ENCODE measurements around the gene SOS2.
"Not testable (repeated sequence)": the region's sequence is repeated elsewhere in the genome, so short reads cannot be mapped to it uniquely, and the experiment has no call there.

Gene SOS2

DNA sequence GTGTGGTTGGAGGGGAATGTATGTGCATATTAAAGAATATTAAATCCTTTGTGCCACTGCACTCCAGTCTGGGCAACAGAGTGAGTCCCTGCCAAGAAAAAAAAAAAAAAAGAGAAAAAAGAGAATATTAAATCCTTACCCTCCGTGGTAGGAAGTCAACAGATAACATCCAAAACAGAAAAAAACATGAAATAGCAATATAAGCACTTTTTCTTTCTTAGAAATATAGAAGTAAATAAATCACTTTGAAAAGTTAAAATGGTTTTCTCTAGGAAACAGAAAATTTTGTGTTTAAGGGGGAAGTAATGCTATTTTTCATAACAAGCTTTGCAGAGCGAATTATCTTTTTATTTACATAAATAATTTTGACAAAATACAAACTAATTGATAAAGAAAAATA lies 17.6 kb downstream of the SOS2 start:
- Histone ChIP-seq H3K27me3 (ENCODE audit: low read depth) (no peaks in the 10 kb centered on the region), H3K4me3 (no peak overlapping the region), H3K9me3 (no peaks in the 10 kb centered on the region), H3K4me1 (peaks cover 12% of the 10 kb centered on the region), H3K36me3 (replicated peaks) (peaks cover 5% of the 10 kb centered on the region)
- in situ Hi-C loops (cut with MboI; ENCODE audit: low sequenced_read_pairs): no loop called here
- DNase-seq (ENCODE audit: low spot score in 2 of 2): no peak

DNA sequence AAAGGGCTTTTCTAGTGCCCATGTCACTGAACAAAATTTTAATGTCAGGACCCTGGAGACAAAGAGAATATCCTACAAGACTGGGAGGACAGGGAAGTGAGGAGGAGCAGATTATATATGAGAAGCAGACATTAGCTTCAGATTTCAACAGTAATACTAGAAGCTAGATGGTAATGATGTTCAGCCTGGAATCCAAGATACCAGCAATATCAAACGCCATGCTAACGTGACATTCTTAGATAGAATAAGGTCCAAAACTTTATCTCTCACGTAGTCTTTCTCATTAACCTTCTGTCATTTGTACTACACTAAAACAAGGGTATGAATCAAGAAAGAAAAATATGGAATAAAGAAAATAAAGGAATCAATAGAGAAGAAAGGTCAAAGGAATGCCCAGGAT lies 18.7 kb downstream of the SOS2 start:
- Histone ChIP-seq H3K27me3 (ENCODE audit: low read depth) (no peaks in the 10 kb centered on the region), H3K9me3 (no peaks in the 10 kb centered on the region), H3K36me3 (replicated peaks) (peaks cover 5% of the 10 kb centered on the region), H3K4me3 (no peak overlapping the region), H3K4me1 (peaks cover 12% of the 10 kb centered on the region)
- no peak for DNase-seq (ENCODE audit: low spot score in 2 of 2)
- in situ Hi-C loops (cut with MboI; ENCODE audit: low sequenced_read_pairs): no loop called here

DNA sequence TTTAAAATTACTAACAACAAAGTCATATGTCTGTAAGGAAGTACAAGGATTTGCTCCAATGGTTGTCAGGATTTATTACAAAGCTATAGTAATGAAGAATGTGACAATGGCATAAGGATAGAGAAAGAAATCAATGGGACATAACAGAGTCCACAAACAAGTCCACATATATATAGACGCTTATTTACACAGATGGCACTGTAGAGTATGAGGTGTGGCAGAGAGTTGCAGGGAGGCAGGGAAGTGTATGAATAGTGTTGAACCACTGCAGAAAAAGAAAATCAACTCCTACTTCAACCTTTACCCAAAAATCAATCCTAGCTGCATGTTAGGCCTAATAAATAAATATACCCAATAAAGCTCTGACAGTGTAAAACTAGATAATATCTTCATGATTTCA lies 21.3 kb downstream of the SOS2 start:
- H3K36me3 ChIP-seq (replicated peaks): peaks cover 5% of the 10 kb centered on the region
- no peak for DNase-seq (ENCODE audit: low spot score in 2 of 2)
- H3K27me3 ChIP-seq (ENCODE audit: low read depth): no peaks in the 10 kb centered on the region; the same call in 1 of the 2 replicates
- H3K9me3 ChIP-seq: no peaks in the 10 kb centered on the region
- H3K4me1 ChIP-seq: peaks cover 5% of the 10 kb centered on the region; the same call in 1 of the 2 replicates
- in situ Hi-C loops (cut with MboI; ENCODE audit: low sequenced_read_pairs): no loop called here
- H3K4me3 ChIP-seq: no peak overlapping the region

DNA sequence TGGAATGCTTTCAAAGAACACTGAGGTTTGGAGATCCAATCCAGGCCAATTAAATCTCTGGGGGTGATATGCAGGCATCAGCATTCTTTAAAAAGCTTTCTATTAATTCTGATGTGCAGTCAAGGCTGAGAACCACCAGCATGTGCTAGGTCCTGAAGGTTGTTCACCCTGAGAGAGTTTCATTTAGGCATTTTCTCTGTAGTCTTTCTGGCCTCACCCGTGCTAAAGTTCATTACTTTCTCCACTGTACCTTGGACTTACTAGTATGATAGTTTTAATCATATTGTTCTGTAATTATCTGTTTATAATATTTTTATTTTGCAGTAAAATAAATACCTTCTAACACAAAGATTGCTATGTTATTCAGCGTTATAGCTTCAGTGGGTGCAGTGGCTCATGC lies 32.9 kb downstream of the SOS2 start:
- Histone ChIP-seq H3K9me3 (no peaks in the 10 kb centered on the region), H3K27me3 (ENCODE audit: low read depth) (no peaks in the 10 kb centered on the region), H3K4me3 (no peak overlapping the region), H3K36me3 (replicated peaks) (peaks cover 5% of the 10 kb centered on the region; the same call in 1 of the 2 replicates), H3K4me1 (no peaks in the 10 kb centered on the region)
- in situ Hi-C loops (cut with MboI; ENCODE audit: low sequenced_read_pairs): no loop called here
- no peak for DNase-seq (ENCODE audit: low spot score in 2 of 2)

DNA sequence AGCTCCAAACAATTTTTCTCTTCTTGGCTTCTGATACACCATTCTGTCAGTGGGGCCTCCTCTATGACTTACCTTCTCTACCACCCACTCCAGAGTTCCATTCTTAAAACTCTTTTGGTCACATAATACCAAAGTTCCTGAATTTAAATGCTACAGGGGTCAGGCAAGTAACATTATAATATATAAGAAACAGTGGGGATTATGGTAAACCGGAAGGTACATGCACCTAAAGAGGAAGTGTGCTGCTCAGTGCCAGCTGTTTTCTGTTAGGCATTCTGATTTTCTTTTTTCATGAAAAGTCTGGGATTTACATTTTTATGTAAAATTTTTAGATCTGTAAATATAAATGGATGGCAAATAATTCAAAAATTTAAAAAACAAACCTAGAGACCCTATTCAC lies 39.9 kb downstream of the SOS2 start:
- no peak for DNase-seq (ENCODE audit: low spot score in 2 of 2)
- H3K36me3 ChIP-seq (replicated peaks): peaks cover 3% of the 10 kb centered on the region; the same call in 1 of the 2 replicates
- H3K9me3 ChIP-seq: no peaks in the 10 kb centered on the region

DNA sequence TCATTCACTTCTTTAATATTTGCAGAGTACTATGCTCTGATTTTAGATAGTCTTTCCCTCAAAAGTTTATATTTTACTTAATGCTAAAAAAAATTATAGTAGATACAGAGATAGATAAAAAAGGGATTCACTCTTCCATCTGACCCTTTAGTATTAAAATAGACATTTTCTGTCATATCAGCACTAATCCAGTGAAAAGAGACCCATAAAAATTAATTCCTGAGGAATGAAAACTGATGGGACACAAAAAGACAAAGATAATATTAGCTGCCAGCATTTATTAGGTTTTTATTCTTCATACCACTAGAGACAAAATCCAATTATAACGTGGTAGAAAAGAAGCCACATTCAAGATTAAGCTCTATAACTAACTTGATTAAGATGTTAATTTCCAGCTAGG lies 45.3 kb downstream of the SOS2 start:
- DNase-seq (ENCODE audit: low spot score in 2 of 2): no peak
- H3K36me3 ChIP-seq (replicated peaks): peaks cover 3% of the 10 kb centered on the region; the same call in 1 of the 2 replicates

More for the DNA sequence above, 39.9 kb downstream of the SOS2 start:
- H3K27me3 ChIP-seq (ENCODE audit: low read depth): no peaks in the 10 kb centered on the region
- no peak overlapping the region for H3K4me3 ChIP-seq
- H3K4me1 ChIP-seq: peaks cover 3% of the 10 kb centered on the region; the same call in 1 of the 2 replicates
- in situ Hi-C loops (cut with MboI; ENCODE audit: low sequenced_read_pairs): no loop called here

DNA sequence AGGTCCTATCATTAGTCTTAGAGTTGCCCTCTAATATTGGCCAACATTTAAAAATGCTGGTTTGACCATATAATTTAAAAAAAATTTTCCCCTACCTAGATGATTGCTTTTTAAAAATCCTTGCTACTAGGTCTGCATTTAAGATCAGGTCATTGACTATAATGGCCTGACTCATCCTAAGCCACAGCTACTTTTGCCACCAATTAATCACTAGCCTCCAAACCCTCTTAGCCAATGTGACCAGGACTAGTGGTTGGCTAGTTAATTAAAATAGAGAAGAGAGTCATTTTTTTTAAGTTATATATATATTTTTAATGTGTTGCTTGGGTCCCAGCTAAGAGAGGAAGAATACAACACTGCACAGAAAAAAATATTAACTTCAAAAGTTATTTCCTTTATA lies 57.5 kb downstream of the SOS2 start:
- in situ Hi-C loops (cut with MboI; ENCODE audit: low sequenced_read_pairs): no loop called here
- no peaks in the 10 kb centered on the region for H3K9me3 ChIP-seq
- H3K4me3 ChIP-seq: no peak overlapping the region
- H3K4me1 ChIP-seq: no peaks in the 10 kb centered on the region
- no peak for DNase-seq (ENCODE audit: low spot score in 2 of 2)
- no peaks in the 10 kb centered on the region for H3K36me3 ChIP-seq (replicated peaks)
- no peaks in the 10 kb centered on the region for H3K27me3 ChIP-seq (ENCODE audit: low read depth)

More for the DNA sequence above, 45.3 kb downstream of the SOS2 start:
- H3K9me3 ChIP-seq: no peaks in the 10 kb centered on the region
- H3K27me3 ChIP-seq (ENCODE audit: low read depth): no peaks in the 10 kb centered on the region
- H3K4me3 ChIP-seq: no peak overlapping the region
- peaks cover 7% of the 10 kb centered on the region; the same call in 1 of the 2 replicates for H3K4me1 ChIP-seq
- in situ Hi-C loops (cut with MboI; ENCODE audit: low sequenced_read_pairs): no loop called here

DNA sequence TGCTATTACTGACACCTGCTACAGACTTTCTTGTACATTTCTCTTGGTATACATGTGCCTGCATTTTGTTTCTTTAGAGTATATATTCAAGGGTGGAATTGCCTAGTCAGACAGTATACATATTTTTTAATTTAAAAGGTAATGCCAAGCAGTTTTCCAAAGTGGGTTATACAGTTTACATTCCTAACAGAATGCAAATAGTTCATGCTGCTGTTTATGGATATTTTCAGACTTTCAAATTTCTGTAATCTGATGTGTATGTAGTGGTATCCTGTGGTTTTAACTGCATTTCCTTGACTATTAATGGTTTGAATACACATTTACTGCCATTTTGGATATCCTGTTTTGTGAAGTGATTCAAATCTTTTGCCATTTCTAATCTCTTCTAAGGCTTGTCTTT lies 59.5 kb downstream of the SOS2 start:
- peaks cover 4% of the 10 kb centered on the region for H3K4me1 ChIP-seq
- H3K4me3 ChIP-seq: no peak overlapping the region
- H3K27me3 ChIP-seq (ENCODE audit: low read depth): no peaks in the 10 kb centered on the region
- H3K9me3 ChIP-seq: no peaks in the 10 kb centered on the region
- H3K36me3 ChIP-seq (replicated peaks): no peaks in the 10 kb centered on the region
- no peak for DNase-seq (ENCODE audit: low spot score in 2 of 2)
- in situ Hi-C loops (cut with MboI; ENCODE audit: low sequenced_read_pairs): no loop called here

DNA sequence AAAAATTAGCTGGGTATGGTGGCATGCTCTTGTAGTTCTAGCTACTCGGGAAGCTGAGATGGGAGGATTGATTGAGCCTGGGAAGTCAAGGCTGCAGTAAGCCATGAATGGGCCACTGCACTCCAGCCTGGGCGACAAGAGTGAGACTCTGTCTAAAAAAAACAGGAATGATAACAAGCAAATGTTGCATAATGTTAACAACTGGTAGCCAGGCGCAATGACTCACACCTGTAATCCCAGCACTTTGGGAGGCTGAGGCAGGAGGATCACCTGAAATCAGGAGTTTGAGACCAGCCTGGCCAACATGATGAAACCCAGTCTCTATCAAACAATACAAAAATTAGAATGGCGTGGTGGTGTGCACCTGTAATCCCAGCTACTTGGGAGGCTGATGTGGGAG lies 64.0 kb downstream of the SOS2 start:
- H3K27me3 ChIP-seq (ENCODE audit: low read depth); in situ Hi-C loops (cut with MboI; ENCODE audit: low sequenced_read_pairs); H3K36me3 ChIP-seq (replicated peaks); H3K9me3 ChIP-seq; H3K4me1 ChIP-seq; H3K4me3 ChIP-seq; DNase-seq (ENCODE audit: low spot score in 2 of 2): not testable (repeated sequence)

DNA sequence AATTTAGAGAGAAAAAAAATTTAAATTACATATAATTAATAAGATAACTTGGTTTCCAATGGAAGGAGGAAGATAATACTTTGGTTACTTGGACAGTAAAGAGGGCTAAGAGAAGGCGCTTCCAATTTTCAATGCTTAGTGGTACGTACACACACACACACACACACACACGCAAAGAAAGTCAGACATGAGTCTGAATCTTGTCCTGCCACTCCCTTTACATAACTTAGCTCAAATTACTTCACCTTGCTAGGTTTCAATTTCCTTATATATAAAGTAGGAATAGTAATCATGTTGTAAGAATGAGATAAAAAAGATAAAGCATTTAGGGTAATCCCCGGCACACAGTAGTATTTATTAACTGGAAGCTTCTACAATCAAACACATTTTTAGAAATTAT lies 75.3 kb downstream of the SOS2 start:
- Histone ChIP-seq H3K4me3 (no peak overlapping the region), H3K27me3 (ENCODE audit: low read depth) (no peaks in the 10 kb centered on the region), H3K9me3 (no peaks in the 10 kb centered on the region), H3K4me1 (no peaks in the 10 kb centered on the region; the same call in 1 of the 2 replicates), H3K36me3 (replicated peaks) (peaks cover 10% of the 10 kb centered on the region; the same call in 1 of the 2 replicates)
- no peak for DNase-seq (ENCODE audit: low spot score in 2 of 2)
- in situ Hi-C loops (cut with MboI; ENCODE audit: low sequenced_read_pairs): no loop called here

DNA sequence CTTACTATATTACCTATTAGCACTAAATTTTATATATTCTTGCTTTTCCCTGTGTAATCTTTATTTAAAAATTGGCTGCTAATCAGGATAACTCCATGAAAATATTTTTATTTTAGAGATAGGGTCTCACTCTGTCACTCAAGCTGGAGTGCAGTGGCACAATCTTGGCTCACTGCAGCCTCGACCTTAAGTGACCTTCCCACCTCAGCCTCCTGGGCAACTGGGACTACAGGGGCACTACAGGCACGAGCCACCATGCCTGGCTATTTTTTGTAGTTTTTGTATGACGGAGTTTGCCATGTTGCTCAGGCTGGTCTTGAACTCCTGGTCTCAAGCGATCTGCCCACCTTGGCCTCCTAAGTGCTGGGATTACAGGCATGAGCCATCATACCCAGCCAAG lies 82.6 kb downstream of the SOS2 start:
- Histone ChIP-seq H3K36me3 (replicated peaks) (peaks cover 6% of the 10 kb centered on the region), H3K9me3 (no peaks in the 10 kb centered on the region), H3K27me3 (ENCODE audit: low read depth) (no peaks in the 10 kb centered on the region), H3K4me1 (no peaks in the 10 kb centered on the region), H3K4me3 (no peak overlapping the region)
- DNase-seq (ENCODE audit: low spot score in 2 of 2): no peak
- in situ Hi-C loops (cut with MboI; ENCODE audit: low sequenced_read_pairs): no loop called here

DNA sequence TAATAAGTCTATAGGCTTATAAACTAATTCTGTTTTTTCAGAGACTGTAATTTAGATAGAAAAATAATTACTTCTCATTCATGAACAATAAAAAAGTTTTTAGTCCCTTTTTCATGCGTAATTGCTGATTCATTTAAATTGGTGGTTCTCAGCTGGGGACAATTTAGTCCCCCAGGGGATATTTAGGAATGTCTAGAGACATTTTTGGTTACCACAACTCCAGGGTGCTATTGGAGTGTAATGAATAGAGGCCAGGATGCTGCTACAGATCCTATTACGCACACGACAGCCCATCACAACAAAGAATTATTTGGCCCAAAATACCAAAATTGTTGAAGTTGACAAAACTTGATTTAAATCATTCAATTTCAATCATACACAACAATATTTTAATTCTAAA lies 92.2 kb downstream of the SOS2 start:
- H3K4me1 ChIP-seq: no peaks in the 10 kb centered on the region; the same call in 1 of the 2 replicates
- in situ Hi-C loops (cut with MboI; ENCODE audit: low sequenced_read_pairs): no loop called here
- H3K27me3 ChIP-seq (ENCODE audit: low read depth): no peaks in the 10 kb centered on the region
- no peaks in the 10 kb centered on the region for H3K36me3 ChIP-seq (replicated peaks)
- no peaks in the 10 kb centered on the region for H3K9me3 ChIP-seq
- DNase-seq (ENCODE audit: low spot score in 2 of 2): peak; percentile 20 to 25
- H3K4me3 ChIP-seq: no peak overlapping the region

DNA sequence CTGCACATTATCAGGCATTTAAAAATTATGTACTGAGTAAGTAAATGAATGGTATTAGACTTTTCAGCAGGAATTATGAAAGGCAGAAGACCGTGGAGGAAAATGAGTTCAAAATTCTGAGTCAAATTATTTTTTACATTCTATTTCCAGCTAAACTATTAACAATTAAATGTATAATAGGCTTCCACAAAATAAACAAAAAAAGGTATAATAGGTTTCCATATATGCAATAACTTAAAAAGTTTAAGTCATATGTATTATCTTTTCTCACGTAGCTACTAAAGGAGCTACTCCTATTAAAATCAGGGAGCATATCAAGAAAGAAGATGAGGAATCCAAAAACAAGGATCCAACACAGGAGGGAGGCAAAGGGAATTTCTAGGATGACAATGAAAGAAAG lies 103.6 kb downstream of the SOS2 start:
- H3K4me3 ChIP-seq: no peak overlapping the region
- H3K4me1 ChIP-seq: no peaks in the 10 kb centered on the region
- no peak for DNase-seq (ENCODE audit: low spot score in 2 of 2)
- no peaks in the 10 kb centered on the region; the same call in 1 of the 2 replicates for H3K36me3 ChIP-seq (replicated peaks)
- in situ Hi-C loops (cut with MboI; ENCODE audit: low sequenced_read_pairs): no loop called here
- H3K9me3 ChIP-seq: no peaks in the 10 kb centered on the region
- no peaks in the 10 kb centered on the region for H3K27me3 ChIP-seq (ENCODE audit: low read depth)

DNA sequence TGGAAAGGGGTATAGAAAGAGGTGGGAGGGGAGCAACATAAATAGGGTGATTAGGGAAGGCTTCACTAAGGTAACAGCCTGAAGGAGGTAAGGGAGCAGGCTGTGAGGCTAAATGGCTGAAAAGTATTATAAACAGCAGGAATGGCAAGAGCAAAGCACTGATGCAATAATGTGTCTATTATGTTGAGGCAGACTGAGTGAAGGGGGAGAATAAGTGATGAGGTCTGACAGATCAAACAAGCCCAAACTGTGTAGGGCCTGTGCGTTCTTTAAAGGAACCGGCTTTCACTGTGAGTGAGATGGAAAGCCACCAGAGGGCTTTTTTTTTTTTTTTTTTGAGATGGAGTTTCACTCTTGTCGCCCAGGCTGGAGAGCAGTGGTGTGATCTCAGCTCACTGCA lies 108.3 kb downstream of the SOS2 start:
- in situ Hi-C loops (cut with MboI; ENCODE audit: low sequenced_read_pairs): no loop called here
- no peaks in the 10 kb centered on the region for H3K36me3 ChIP-seq (replicated peaks)

DNA sequence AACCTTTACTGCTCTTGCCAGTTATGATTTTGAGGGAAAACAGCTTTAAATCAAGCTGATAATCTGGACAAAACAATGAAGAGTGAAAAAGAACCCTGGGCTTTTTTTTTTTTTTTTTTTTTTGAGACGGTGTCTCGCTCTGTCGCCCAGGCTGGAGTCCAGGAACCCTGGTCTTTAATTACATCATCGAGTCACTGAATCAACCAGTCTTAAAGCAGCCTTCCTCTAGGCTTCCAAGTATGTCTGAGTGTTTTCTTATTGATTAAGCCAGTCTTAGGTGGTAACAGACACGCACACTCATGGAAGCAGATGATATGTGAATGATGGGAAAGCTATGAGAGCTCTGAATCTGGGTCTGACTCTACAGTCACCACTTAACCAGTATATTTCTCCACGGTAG lies 109.1 kb downstream of the SOS2 start:
- no peak for DNase-seq (ENCODE audit: low spot score in 2 of 2)
- Histone ChIP-seq H3K27me3 (ENCODE audit: low read depth) (no peaks in the 10 kb centered on the region), H3K36me3 (replicated peaks) (no peaks in the 10 kb centered on the region), H3K4me1 (peaks cover 4% of the 10 kb centered on the region), H3K9me3 (no peaks in the 10 kb centered on the region), H3K4me3 (no peak overlapping the region)
- in situ Hi-C loops (cut with MboI; ENCODE audit: low sequenced_read_pairs): no loop called here

More for the DNA sequence above, 108.3 kb downstream of the SOS2 start:
- no peaks in the 10 kb centered on the region for H3K27me3 ChIP-seq (ENCODE audit: low read depth)
- H3K4me1 ChIP-seq: no peaks in the 10 kb centered on the region
- H3K4me3 ChIP-seq: no peak overlapping the region
- no peaks in the 10 kb centered on the region for H3K9me3 ChIP-seq
- no peak for DNase-seq (ENCODE audit: low spot score in 2 of 2)

All from HAP-1 (cell line).